Brain microvascular endothelial cell (primary cell): Measurements from ENCODE around the gene FGFBP1.

Experiments
- DNase-seq: peaks from one replicate; pipeline ENCODE4 v3.0.0-alpha.2; 2020
- H3K27ac ChIP-seq: fragments of 250-450 bp; sonication (Bioruptor Pico); 2 replicates; pipeline ENCODE4 v1.5.1; 2020; ENCODE audit warnings: mild to moderate bottlenecking, moderate library complexity
- H3K27me3 ChIP-seq: fragments of 250-450 bp; sonication (Bioruptor Pico); replicated peaks from 2 replicates; pipeline ENCODE4 v1.5.1; 2020; ENCODE audit warnings: mild to moderate bottlenecking
- H3K36me3 ChIP-seq: fragments of 250-450 bp; sonication (Bioruptor Pico); replicated peaks from 2 replicates; pipeline ENCODE4 v1.5.1; 2020; ENCODE audit warnings: mild to moderate bottlenecking
- H3K4me3 ChIP-seq: 2 replicates; pipeline ENCODE4 v1.5.1; 2011; ENCODE audit warnings: low read depth, mild to moderate bottlenecking, control low read depth, low read length, moderate library complexity
- in situ Hi-C: cut with HindIII; loops from 2 replicates; pipeline ENCODE4 v1.10.0; 2017; ENCODE audit warnings: low sequenced_read_pairs, low pct_ligation_motif_present
- TF ChIP-seq, protein P1 (sequence below): IDR thresholded peaks from 2 replicates; pipeline ENCODE4 v1.5.1; 2011; ENCODE audit warnings: low read depth, mild to moderate bottlenecking, moderate library complexity, low read length, control low read depth, inconsistent platforms; ENCODE audit errors: missing control alignments

FGFBP1 gene

DNA sequence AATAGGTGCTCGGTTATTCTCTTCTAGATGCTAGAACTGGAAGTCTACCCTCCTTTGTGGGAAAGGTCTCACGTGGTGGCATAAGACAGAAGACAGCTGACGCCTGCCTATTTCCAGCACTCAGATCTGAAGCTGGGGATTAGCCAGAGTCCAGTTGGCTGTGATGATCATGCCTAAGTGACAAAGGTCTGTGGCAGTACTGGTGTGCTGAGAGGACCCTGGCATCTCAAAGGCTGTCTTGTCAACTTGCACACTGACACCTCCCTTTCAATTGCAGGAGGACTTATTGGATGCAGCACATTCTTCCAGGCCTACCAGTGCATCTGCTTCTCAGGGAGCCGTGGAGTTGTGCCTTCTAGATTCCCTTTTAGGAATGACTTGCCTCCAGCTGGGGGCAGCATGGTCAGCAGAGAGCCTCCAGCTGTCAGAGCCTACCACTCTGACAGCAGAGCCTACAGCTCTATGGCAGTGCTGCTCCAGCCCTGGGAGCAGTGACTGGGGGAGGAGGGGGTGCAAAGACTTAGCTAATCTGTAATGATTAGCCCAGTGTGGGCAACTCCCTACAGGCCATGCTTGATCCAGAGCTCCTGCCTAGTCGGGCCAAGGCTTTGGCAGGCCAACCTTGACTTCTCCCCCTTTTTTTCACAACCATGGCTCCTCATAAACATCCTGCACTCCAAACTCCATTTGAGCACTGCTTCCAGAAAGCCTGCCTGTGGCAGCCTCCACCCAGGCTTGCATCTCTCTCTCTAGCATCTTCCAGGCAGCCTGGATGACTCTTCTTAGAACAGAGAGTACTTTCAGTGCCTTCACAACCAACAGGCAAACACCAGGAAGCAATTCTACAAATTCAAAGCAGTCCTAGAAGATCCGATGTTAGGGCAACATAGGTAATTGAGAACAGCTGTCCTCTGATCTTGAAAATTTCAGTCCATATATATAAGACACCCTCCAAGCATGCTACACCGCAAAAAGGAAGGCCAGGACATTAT, 38.2 kb upstream of the FGFBP1 start:
- DNase-seq, result no peak
- in situ Hi-C loops, result no loop called here
- TF ChIP-seq, protein P1, sequence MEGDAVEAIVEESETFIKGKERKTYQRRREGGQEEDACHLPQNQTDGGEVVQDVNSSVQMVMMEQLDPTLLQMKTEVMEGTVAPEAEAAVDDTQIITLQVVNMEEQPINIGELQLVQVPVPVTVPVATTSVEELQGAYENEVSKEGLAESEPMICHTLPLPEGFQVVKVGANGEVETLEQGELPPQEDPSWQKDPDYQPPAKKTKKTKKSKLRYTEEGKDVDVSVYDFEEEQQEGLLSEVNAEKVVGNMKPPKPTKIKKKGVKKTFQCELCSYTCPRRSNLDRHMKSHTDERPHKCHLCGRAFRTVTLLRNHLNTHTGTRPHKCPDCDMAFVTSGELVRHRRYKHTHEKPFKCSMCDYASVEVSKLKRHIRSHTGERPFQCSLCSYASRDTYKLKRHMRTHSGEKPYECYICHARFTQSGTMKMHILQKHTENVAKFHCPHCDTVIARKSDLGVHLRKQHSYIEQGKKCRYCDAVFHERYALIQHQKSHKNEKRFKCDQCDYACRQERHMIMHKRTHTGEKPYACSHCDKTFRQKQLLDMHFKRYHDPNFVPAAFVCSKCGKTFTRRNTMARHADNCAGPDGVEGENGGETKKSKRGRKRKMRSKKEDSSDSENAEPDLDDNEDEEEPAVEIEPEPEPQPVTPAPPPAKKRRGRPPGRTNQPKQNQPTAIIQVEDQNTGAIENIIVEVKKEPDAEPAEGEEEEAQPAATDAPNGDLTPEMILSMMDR, result peak; percentile 20

DNA sequence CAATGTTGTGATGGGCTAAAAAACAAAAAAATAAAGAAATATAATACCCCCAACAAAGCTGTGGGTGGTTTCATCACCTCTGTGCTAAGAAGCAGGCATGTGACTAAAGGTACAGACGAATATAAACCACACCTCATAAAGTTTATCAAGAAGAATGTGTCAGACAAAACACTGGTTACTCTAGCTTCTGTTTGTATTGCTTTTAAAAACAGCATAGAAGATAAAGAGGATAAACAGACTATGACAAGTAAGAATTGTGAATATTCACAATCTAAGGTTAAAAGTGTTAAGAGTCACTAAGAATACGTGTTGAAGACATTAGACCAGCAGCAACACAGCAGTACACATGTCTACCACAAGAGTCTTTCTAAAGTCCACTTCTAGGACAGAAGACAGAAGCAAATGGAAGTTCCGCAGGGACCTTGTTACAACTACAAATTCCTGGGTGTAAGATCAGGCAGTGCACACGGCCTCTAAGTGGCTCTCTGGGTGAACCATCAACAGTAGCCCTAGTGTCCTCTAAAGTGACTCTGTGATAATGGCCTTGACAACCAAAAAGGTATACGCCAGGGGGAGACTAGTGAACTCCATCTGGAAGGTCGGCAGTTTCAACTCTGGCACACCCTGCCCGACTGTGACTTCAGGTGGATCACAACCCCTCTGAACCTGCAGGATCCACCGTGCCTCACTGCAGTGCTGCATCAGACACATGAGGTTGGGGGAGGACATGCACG, 32.7 kb upstream of the FGFBP1 start:
- Histone ChIP-seq H3K4me3 (no peak overlapping the region), H3K36me3 (no peaks in the 10 kb centered on the region), H3K27ac (no peak overlapping the region), H3K27me3 (no peaks in the 10 kb centered on the region)
- TF ChIP-seq, protein P1, result no peak
- in situ Hi-C loops, result no loop called here
- DNase-seq, result no peak

More for the DNA sequence above, 38.2 kb upstream of the FGFBP1 start:
- no peaks in the 10 kb centered on the region for H3K27me3 ChIP-seq
- no peaks in the 10 kb centered on the region for H3K36me3 ChIP-seq
- no peak overlapping the region for H3K27ac ChIP-seq
- H3K4me3 ChIP-seq, result no peak overlapping the region

DNA sequence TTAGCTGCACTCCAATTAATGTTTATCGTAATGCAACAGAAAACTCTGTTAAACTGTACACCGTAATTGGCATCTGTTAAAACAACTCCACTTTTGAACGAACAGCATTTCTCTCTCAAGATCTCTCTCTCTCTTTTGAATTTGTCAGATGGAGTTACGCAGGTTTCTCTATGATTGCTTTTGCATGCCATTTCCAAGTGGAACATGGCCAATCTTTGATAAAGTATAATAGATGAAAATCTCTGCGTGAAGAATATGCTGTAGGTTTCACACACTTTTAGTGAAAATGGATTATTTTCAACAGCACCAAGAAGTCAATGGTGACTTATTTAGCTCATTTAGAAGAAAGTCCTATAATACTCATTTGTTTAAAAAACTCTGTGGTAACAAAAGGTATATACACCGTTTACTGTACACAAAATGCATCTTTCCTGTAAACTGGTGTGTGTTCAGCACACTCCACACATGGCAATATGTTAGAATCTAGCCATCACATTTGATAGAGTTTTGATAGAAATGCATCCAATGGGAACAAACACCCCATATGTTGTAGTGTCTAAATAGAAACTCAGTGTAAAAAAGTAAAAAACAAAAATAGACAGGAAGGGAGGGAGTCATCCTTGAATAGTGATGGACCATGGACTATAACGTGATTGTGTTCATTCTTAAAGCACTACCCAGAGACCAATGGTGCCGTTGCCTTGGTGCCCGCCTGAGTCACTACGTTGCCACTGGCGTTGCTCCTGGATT, 30.2 kb upstream of the FGFBP1 start:
- DNase-seq, result no peak
- no peaks in the 10 kb centered on the region for H3K36me3 ChIP-seq
- H3K27ac ChIP-seq, result no peak overlapping the region
- no peak overlapping the region for H3K4me3 ChIP-seq
- in situ Hi-C loops, result no loop called here
- H3K27me3 ChIP-seq, result no peaks in the 10 kb centered on the region
- TF ChIP-seq, protein P1, result no peak

DNA sequence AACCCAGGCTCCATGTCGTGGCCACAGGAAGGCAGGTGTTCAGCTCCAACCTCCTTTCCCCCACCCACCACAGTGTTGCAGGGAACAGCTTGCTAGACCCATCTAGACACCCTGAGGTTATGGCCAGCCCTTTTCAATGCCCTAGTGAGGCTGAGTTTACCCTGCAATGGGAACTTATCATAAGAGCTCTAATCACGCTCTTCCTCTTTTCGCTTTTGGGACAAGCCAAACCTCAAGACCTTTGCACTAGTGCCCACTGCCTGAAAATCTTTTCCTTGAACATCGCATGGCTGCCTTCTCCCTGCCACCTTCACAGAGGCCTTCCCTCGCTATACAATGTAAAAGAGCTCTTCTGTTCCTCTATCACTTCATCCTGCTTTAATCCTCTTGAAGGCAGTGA, 26.8 kb upstream of the FGFBP1 start:
- DNase-seq, result no peak
- Histone ChIP-seq H3K4me3 (no peak overlapping the region), H3K27ac (no peak overlapping the region), H3K27me3 (no peaks in the 10 kb centered on the region), H3K36me3 (no peaks in the 10 kb centered on the region)
- TF ChIP-seq, protein P1, result no peak
- in situ Hi-C loops, result no loop called here

DNA sequence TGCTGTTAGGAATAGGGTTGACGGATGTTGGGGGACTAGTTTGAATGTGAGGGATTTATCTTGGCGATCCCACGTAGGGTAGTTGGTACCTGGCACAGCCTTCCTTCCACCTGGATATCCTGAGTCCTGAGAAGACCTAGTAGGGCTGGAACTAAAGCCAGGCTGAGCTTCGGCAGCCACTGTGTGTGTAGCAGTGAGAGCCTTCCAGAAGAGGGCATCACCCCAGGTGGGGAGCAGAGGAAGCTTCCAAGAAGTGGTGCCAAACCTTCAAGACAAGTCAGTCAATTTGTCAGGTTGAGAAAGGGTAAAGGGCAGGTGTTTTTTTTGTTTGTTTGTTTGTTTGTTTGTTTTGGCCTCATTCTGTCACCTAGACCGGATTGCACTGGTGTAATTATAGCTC, 25.6 kb upstream of the FGFBP1 start:
- Histone ChIP-seq H3K27ac (no peak overlapping the region), H3K4me3 (no peak overlapping the region), H3K36me3 (no peaks in the 10 kb centered on the region), H3K27me3 (no peaks in the 10 kb centered on the region)
- TF ChIP-seq, protein P1, result peak; percentile 27
- in situ Hi-C loops, result no loop called here
- no peak for DNase-seq
